ENCODE measurements around the gene IGFLR1. TPM values are rescaled to one million over a fixed set of nuclear protein-coding genes. Genes with fewer than 3 reads are reported as not detected.

IGFLR1 gene
- total RNA-seq, 2 experiments from 2014 or later, result 51.7 to 117 TPM

DNA sequence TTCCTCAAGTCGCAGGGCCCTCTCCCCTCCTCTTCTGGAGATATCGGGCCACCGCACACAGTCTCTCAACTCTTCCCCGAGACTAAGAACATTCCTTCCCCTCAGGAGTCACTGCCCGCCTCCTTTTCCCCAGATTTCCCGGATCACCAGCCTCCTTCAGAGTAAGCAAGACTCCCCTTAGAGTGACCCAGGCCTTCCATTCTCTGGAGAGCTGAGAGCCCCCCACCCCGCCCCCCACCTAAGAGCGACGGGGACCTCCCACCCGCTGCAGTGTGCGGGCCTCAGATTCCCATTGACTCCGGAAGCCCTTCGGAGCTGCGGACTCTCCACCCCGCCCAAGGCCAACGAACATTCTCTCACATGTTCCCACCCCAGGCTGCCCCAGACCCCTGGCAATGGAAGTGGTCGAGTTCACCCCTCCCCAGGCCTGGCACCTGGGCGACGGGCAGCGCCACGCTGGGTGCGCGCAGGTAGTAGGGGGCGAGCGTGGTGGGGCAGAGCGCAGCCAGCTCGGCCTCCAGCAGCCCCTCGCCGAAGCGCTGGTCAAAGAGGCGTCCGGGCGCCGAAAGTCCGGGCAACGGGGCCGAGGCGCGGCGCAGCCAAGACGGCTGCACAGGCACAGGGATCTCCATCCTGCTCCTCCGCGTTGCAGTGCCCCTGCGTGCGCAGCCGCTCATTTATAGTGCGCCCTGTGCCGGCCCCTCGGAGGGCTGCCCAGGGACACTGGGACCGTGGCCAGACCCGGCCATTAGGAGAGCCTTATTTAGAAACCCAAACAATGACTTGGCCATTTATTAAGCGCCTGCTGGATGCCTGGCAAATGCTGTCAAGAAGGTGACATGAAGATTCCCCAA is 14.4 kb upstream of the IGFLR1 start, which contains the start of gene HSPB6:
HSPB6 (minus strand) TSS at position 653 of the 854 bp plus-strand sequence; CDS start at position 632, 21 bp downstream.
- CTCF ChIA-PET, result interaction anchor here (0.9 to 1.3 kb wide), 3 partner anchors 9 to 38 kb away, joined by 3 to 5 read pairs (median 3); partner anchors contain the start of gene LIN37
- H3K27ac Mint-ChIP-seq, result peak within 1 kb of the TSS; percentile 94
- H3K36me3 Mint-ChIP-seq, result peaks cover 24% of the 10 kb centered on the region
- no peaks in the 10 kb centered on the region for H3K27me3 Mint-ChIP-seq
- no peaks in the 10 kb centered on the region for H3K9me3 Mint-ChIP-seq (ENCODE audit: low read depth)
- DNase-seq, result peak; percentile 40
- peak within 1 kb of the TSS; percentile 89 for H3K4me3 Mint-ChIP-seq
- peaks cover 29% of the 10 kb centered on the region for H3K4me1 Mint-ChIP-seq
- ATAC-seq, result no peak

DNA sequence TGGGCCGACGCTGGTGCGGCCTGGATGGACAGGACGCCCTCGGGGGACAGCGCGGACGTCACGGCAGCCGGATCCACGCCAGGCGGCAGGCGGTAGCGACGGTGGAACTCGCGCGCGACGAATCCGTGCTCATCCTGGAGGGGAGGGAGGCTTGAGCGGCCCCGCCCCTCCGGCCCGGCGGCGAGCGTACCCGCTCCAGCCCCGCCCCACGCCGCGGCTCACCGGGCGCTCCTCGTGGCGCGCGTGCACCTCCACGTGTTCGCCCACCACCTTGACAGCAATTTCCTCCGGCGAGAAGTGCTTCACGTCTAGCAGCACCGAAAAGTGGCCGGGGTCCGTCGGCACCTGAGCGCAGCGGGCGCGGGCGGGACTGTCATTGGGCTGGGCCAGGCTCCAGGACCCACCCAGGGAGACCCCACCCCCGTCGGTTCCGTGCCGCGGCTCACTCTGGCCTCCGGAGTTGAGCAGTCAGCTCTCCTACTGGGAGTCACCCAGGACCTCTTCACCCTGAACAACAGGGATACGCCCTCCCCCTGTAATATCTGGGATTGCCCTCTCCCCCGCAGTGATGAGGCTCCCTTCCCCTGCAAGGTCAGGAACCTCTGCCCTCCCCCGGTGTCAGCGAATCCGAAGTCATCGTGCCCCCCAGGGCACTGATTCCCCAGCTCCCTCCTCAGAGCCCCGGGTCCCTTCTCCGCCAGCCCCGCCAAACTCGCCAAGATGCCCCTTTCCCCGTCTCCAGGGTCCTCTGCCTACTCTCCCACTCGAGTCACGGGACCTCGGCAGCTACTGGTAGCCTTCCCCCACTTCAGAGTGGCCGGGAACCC is 13.5 kb upstream of the IGFLR1 start:
- CTCF ChIA-PET, result interaction anchor here (1.3 kb wide), 1 partner anchor 37 kb away, joined by 3 read pairs; no protein-coding TSS in a partner anchor
- H3K36me3 Mint-ChIP-seq, result peaks cover 21% of the 10 kb centered on the region
- DNase-seq (peak; percentile 64), ATAC-seq (no peak)
- H3K4me1 Mint-ChIP-seq, result peaks cover 29% of the 10 kb centered on the region
- no peak overlapping the region for H3K27ac Mint-ChIP-seq
- peak overlapping the region; percentile 17 for H3K4me3 Mint-ChIP-seq
- no peaks in the 10 kb centered on the region for H3K9me3 Mint-ChIP-seq (ENCODE audit: low read depth)
- H3K27me3 Mint-ChIP-seq, result no peaks in the 10 kb centered on the region

DNA sequence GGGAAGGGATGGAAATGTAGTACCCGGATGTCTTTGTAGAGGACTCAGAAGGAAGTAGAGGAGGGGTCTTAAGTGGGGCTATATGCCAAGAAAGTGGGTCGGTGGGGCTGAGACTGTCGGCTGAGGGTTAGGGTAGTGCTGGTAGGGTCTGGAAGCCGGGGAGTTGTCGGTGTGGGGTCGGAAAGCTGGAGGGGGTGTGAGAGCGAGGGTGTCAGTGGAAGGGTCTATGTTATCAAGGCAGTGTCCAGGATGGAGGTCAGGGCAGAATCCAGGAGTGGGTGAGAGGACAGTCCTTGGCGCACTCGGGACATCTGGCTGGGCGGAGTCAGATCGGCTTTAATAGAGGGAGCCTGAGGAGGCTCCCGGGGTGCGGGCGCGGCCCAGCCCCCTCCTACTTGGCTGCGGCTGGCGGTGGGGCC is 12.9 kb upstream of the IGFLR1 start:
- Mint-ChIP-seq H3K27me3 (no peaks in the 10 kb centered on the region), H3K36me3 (peaks cover 15% of the 10 kb centered on the region), H3K4me1 (peaks cover 31% of the 10 kb centered on the region), H3K4me3 (no peak overlapping the region), H3K27ac (no peak overlapping the region), H3K9me3 (ENCODE audit: low read depth) (no peaks in the 10 kb centered on the region)
- no peak for DNase-seq
- CTCF ChIA-PET, result no interaction called here
- no peak for ATAC-seq

DNA sequence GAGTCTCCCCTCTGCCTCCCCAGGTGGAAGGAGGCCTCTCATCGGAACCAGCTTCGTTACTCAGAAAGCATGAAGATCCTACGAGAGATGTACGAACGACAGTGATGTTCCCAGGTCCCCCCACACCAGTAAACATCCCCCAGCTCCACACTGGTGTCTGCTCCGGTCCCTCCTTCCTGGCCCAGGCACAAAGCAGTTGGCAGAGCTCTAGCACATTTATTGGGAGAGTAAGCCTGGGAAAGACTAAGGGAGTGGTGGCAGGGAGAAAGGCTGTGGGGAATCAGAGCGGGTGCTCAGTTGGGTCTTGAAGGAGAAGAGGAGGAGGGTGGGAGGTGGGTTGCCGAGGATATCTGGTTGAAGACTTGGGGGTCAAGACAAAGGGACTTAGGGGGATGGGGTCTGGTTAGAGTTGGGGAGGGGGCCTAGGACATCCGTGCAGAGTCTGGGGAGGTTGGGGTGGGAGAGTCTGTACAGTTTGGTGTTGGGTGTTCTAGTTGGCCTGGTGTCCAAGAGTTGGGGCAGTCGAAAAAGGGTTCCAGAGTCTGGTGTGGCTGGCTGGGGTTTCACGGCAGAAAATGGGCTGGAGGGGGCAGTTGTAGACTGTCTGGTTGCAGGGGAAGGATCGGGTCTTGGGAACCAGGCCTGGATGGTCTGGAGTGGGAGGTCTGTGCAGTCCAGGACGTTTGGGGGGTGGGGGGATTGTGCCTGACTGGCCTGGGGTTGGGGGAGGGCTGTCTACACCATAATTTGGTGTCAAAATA is 12.3 kb upstream of the IGFLR1 start:
- H3K36me3 Mint-ChIP-seq, result peaks cover 10% of the 10 kb centered on the region
- H3K27me3 Mint-ChIP-seq, result no peaks in the 10 kb centered on the region
- no peak overlapping the region for H3K27ac Mint-ChIP-seq
- H3K4me1 Mint-ChIP-seq, result peaks cover 33% of the 10 kb centered on the region
- H3K4me3 Mint-ChIP-seq, result no peak overlapping the region
- DNase-seq (peak; percentile 37), ATAC-seq (no peak)
- no peaks in the 10 kb centered on the region for H3K9me3 Mint-ChIP-seq (ENCODE audit: low read depth)
- CTCF ChIA-PET, result interaction anchor here (0.5 kb wide), 1 partner anchor 62 kb away, joined by 3 read pairs; no protein-coding TSS in a partner anchor

DNA sequence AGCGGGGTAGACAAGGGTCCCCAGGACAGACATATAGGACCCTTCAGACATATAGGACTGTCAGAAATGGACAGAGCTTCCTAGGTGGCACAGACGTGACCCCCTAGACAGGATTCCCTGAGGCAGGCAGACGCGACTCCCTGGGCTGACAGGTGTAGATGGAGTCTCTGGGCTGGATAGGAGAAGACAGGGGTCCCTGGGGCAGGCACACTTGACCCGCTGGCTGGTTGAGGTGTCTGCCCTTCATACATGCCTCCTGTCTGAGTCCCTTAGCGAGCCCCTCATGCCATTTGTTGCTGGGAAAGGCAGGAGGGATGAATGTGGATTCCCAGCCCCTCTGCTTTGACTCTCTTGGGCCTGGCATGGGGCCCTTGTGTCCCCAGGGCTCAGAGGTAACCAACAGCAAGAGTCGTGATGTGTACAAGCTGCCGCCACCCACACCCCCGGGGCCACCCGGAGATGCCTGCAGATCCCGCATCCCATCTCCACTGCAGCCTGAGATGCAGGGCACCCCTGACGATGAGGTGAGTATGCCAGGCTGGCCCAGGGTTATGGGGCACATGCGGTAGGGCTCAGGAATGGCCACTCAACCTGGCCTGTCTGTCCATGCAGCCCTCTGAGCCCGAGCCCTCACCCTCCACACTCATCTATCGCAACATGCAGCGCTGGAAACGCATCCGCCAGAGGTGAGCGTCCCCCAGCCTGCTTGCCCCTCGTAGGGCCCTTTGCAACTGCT is 11.6 kb upstream of the IGFLR1 start:
- H3K27me3 Mint-ChIP-seq, result no peaks in the 10 kb centered on the region
- H3K9me3 Mint-ChIP-seq (ENCODE audit: low read depth), result no peaks in the 10 kb centered on the region
- H3K4me3 Mint-ChIP-seq, result no peak overlapping the region
- CTCF ChIA-PET, result interaction anchor here (0.5 kb wide), 1 partner anchor 61 kb away, joined by 3 read pairs; no protein-coding TSS in a partner anchor
- peaks cover 6% of the 10 kb centered on the region for H3K36me3 Mint-ChIP-seq
- H3K27ac Mint-ChIP-seq, result no peak overlapping the region
- DNase-seq (peak; percentile 38), ATAC-seq (no peak)
- H3K4me1 Mint-ChIP-seq, result peaks cover 30% of the 10 kb centered on the region

DNA sequence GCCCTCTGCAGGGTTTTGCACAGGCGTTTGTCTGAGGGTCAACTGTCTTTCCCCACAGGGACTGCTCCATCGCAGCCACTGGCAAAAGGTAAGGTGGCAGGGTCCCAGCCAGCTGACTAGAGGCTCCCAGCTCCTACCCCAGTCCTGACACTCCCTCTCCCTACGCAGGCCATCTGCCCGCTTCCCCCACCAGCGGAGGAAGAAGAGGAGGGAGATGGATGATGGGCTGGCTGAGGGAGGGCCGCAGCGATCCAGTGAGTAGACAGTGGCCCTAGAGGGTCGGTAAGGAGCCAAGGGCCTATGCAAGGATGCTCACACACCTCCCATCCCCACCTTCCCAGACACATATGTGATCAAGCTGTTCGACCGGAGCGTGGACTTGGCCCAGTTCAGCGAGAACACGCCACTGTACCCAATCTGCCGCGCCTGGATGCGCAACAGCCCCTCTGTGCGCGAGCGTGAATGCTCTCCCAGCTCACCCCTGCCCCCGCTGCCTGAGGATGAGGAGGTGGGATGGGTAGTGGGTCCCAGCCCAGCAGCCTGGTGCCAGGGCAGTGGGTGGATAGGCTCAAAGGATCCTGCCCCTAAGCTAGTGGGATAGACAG is 10.6 kb upstream of the IGFLR1 start:
- Mint-ChIP-seq H3K27me3 (no peaks in the 10 kb centered on the region), H3K36me3 (peaks cover 5% of the 10 kb centered on the region), H3K4me1 (peaks cover 36% of the 10 kb centered on the region), H3K9me3 (ENCODE audit: low read depth) (no peaks in the 10 kb centered on the region), H3K4me3 (no peak overlapping the region), H3K27ac (no peak overlapping the region)
- peak; percentile 41 for DNase-seq
- ATAC-seq, result no peak
- CTCF ChIA-PET, result no interaction called here

DNA sequence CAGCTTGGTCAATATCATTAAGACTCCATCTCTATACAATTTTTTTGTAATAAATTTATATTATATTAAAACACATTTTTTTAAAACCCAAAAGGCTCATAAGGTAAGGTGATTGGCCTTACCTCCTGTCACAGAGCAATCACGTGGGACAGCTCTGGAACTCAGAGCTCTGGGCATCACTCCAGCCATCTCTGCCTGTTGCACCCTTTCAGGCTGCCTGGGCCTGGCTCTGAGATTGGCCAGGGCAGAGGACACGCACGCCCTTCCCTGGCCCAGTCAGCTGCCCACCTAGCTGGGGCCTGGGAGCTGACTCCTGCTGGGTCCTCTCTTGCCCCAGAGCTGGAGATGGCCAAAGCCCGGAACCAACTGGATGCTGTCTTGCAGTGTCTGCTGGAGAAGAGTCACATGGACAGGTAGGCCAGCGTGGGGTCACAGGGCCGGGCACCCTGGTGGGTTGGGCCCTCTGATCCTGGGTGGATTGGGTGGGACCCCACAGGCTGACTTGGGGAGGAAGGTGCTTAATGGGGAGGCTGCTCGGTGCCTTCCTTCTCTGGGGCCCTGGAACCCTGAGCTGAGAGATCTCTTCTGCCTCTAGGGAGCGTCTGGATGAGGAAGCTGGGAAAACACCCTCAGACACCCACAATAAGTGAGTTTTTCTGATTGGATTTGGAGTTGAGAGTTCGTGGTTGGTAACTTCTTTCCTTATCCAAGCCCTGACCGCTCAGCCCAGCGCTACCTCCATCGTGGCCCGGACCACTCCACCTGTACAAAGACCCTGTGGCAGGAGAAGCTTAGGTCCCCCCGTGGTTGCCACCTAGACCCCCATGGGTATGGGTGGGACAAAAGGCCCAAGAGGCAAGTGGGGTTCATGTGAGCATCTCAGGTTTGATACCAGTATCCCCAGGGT is 9.8 kb upstream of the IGFLR1 start:
- CTCF ChIA-PET, result interaction anchor here (1.0 kb wide), 1 partner anchor 12 kb away, joined by 3 read pairs; no protein-coding TSS in a partner anchor
- peaks cover 35% of the 10 kb centered on the region for H3K4me1 Mint-ChIP-seq
- ATAC-seq (no peak), DNase-seq (peak; percentile 38)
- H3K27ac Mint-ChIP-seq, result no peak overlapping the region
- no peaks in the 10 kb centered on the region for H3K9me3 Mint-ChIP-seq (ENCODE audit: low read depth)
- no peaks in the 10 kb centered on the region for H3K27me3 Mint-ChIP-seq
- H3K4me3 Mint-ChIP-seq, result no peak overlapping the region
- peaks cover 4% of the 10 kb centered on the region for H3K36me3 Mint-ChIP-seq

DNA sequence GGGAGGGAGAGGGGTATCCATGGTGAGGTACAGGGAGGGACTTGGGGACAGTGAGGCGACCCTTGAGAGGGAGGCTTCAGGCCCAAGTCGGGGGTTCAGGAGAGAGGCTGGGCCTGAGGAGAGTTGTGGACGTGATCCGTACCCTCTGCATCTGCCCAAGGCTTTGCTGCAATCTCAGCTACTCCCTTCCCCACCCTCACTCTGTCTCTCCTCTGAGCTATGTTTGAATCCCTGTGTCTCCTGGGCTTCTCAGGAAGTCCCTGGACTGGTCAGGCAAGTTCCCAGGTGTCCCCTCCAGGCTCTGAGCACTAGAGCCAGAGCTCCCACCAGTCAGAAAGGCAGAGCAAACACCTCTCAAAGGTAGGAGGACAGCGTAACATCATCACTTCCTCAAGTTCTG is 7.9 kb upstream of the IGFLR1 start:
- ATAC-seq (no peak), DNase-seq (peak; percentile 37)
- CTCF ChIA-PET, result no interaction called here
- no peaks in the 10 kb centered on the region for H3K9me3 Mint-ChIP-seq (ENCODE audit: low read depth)
- no peak overlapping the region for H3K4me3 Mint-ChIP-seq
- H3K27me3 Mint-ChIP-seq, result no peaks in the 10 kb centered on the region
- no peaks in the 10 kb centered on the region for H3K36me3 Mint-ChIP-seq
- no peak overlapping the region for H3K27ac Mint-ChIP-seq
- H3K4me1 Mint-ChIP-seq, result peaks cover 40% of the 10 kb centered on the region

DNA sequence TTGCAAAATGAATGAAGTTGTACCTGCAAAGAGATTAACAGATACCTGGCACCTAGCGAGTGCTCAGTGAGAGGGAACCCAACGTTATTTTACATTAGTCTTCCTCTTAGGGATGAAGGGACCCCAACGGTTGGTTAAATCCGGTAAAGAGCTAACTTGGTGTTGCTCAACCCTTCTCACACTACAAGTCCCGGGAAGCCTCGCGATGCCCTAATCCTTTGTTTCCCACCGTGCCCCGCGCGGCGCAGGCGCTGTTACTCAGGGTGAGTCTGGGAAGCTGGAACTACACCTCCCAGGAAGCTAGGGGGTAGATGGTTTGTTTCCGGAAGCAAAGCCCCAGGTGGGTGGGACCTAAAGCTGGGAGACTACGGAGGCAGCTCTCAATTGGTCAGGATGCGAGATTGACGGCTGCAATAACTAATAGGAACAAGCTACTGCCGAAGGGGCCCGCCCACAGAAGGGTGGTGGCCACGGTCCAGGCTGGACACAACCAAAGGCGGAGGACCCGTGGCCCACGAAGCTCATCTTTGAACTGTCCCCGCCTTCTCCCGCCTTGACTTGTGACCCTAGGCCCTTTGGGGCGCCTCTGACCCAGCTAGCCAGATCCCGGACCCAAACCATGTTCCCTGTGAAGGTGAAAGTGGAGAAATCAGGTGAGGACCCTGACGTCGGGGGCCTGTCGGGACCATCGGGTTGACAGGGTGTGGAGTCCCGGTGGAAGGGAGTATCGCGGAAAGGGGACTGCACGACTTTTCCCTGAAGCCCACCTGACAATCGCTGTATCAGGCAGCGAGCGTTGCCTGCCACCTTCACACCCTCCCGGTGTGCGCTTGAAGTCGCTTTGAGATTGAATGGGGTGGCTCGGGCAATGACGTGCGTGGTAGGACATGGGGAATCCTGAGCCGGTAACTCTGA is 6.1 kb upstream of the IGFLR1 start, which contains the start of gene LIN37:
LIN37 (plus strand) TSS at position 471 of the 915 bp plus-strand sequence; CDS start at position 620, 149 bp downstream.
- ATAC-seq (peak; percentile 77), DNase-seq (peak; percentile 100)
- Mint-ChIP-seq H3K27ac (peak within 1 kb of the TSS; percentile 96), H3K27me3 (no peaks in the 10 kb centered on the region), H3K36me3 (peaks cover 4% of the 10 kb centered on the region), H3K4me3 (peak within 1 kb of the TSS; percentile 96), H3K4me1 (peaks cover 52% of the 10 kb centered on the region), H3K9me3 (ENCODE audit: low read depth) (no peaks in the 10 kb centered on the region)
- CTCF ChIA-PET, result interaction anchor here (0.8 to 2.2 kb wide), 11 partner anchors 8 to 184 kb away, joined by 3 to 9 read pairs (median 5); partner anchors contain the start of gene PROSER3

DNA sequence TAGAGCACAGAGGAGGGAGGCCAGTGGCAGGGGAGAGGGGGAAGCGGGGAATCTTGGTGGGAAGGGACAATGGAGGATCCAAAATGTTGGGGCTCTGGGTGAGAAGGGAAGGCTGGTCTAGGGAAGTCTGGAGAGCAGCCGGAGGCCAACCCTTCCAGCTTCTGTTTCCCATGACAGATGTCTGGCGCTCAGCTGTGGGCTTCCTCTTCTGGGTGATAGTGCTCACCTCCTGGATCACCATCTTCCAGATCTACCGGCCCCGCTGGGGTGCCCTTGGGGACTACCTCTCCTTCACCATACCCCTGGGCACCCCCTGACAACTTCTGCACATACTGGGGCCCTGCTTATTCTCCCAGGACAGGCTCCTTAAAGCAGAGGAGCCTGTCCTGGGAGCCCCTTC is 4.3 kb upstream of the IGFLR1 start:
- Mint-ChIP-seq H3K9me3 (ENCODE audit: low read depth) (no peaks in the 10 kb centered on the region), H3K27me3 (no peaks in the 10 kb centered on the region), H3K4me3 (peak overlapping the region; percentile 89), H3K36me3 (peaks cover 10% of the 10 kb centered on the region), H3K27ac (peak overlapping the region; percentile 100), H3K4me1 (peaks cover 64% of the 10 kb centered on the region)
- DNase-seq (no peak), ATAC-seq (no peak)
- CTCF ChIA-PET, result interaction anchor here (2.2 to 2.7 kb wide), 2 partner anchors 11 to 52 kb away, joined by 5 to 12 read pairs; partner anchors contain the start of gene PROSER3
